HepG2 (cell line): ENCODE measurements around the gene ADGRB2. TPM values are rescaled to one million over a fixed set of nuclear protein-coding genes. Genes with fewer than 3 reads are reported as not detected.

Source experiments
- AFF4 ChIP-seq: sonication (generic); formaldehyde crosslinking; IDR thresholded peaks from 2 replicates; pipeline ENCODE4 v1.4.0; 2020; ENCODE audit warnings: missing genetic modification reagents
- CENPBD1 ChIP-seq: sonication (generic); formaldehyde crosslinking; IDR thresholded peaks from 2 replicates; pipeline ENCODE4 v1.8.0; 2022; ENCODE audit warnings: missing genetic modification reagents, low read depth, mild to moderate bottlenecking, borderline replicate concordance
- DMAP1 ChIP-seq: IDR thresholded peaks from 2 replicates; pipeline ENCODE4 v1.6.1; 2016
- FOXO4 ChIP-seq: sonication (generic); formaldehyde crosslinking; conservative IDR thresholded peaks from 2 replicates; pipeline ENCODE4 v1.8.1; 2023; ENCODE audit warnings: missing genetic modification reagents
- GTF3A ChIP-seq: sonication (generic); formaldehyde crosslinking; conservative IDR thresholded peaks from 2 replicates; pipeline ENCODE4 v1.4.0; 2020; ENCODE audit warnings: mild to moderate bottlenecking, missing genetic modification reagents
- HINFP ChIP-seq: sonication (generic); formaldehyde crosslinking; IDR thresholded peaks from 2 replicates; pipeline ENCODE4 v1.4.0; 2020; ENCODE audit warnings: low read depth, mild to moderate bottlenecking, missing genetic modification reagents
- HNRNPK ChIP-seq: fragments of 200-400 bp; formaldehyde crosslinking; IDR thresholded peaks from 2 replicates; pipeline ENCODE4 v1.6.1; 2018; ENCODE audit warnings: low read length, low read depth, moderate library complexity, mild to moderate bottlenecking; ENCODE audit not compliant: poor library complexity, severe bottlenecking
- JUND ChIP-seq: sonication (generic); formaldehyde crosslinking; IDR thresholded peaks from 2 replicates; pipeline ENCODE4 v1.8.0; 2022; ENCODE audit warnings: mild to moderate bottlenecking, missing genetic modification reagents
- MIER3 ChIP-seq: IDR thresholded peaks from 2 replicates; pipeline ENCODE4 v1.6.1; 2016; ENCODE audit warnings: missing compliant biosample characterization, borderline replicate concordance
- MTF2 ChIP-seq: sonication (generic); formaldehyde crosslinking; IDR thresholded peaks from 2 replicates; pipeline ENCODE4 v1.5.0; 2020; ENCODE audit warnings: missing genetic modification reagents, borderline replicate concordance
- NFYC ChIP-seq: IDR thresholded peaks from 2 replicates; pipeline ENCODE4 v1.6.1; 2016; ENCODE audit warnings: missing genetic modification reagents, missing compliant biosample characterization
- PCBP2 ChIP-seq: fragments of 200-400 bp; formaldehyde crosslinking; optimal IDR thresholded peaks from 2 replicates; pipeline ENCODE3; 2018; ENCODE audit warnings: low read length, low read depth; ENCODE audit not compliant: poor library complexity, severe bottlenecking
- POGZ ChIP-seq: sonication (generic); formaldehyde crosslinking; IDR thresholded peaks from 2 replicates; pipeline ENCODE4 v1.4.0; 2020; ENCODE audit warnings: mild to moderate bottlenecking, missing genetic modification reagents
- RFX5 ChIP-seq: IDR thresholded peaks from 2 replicates; pipeline ENCODE4 v1.6.1; 2011; ENCODE audit warnings: low read depth, low read length, improper control_type of control experiment
- RNF2 ChIP-seq: fragments of 450-650 bp; conservative IDR thresholded peaks from 2 replicates; pipeline ENCODE4 v1.6.1; 2016; ENCODE audit warnings: low read depth
- SAFB2 ChIP-seq: sonication (generic); formaldehyde crosslinking; IDR thresholded peaks from 2 replicates; pipeline ENCODE4 v1.5.1; 2020; ENCODE audit warnings: missing genetic modification reagents, low read depth, mild to moderate bottlenecking, borderline replicate concordance
- SALL2 ChIP-seq: sonication (generic); formaldehyde crosslinking; IDR thresholded peaks from 2 replicates; pipeline ENCODE4 v1.8.1; 2023; ENCODE audit warnings: mild to moderate bottlenecking, missing genetic modification reagents, inconsistent platforms
- SMARCC2 ChIP-seq: fragments of 450-650 bp; IDR thresholded peaks from 2 replicates; pipeline ENCODE4 v1.6.1; 2017; ENCODE audit warnings: antibody characterized with exemption, mild to moderate bottlenecking
- ZBTB7A ChIP-seq: sonication (generic); formaldehyde crosslinking; IDR thresholded peaks from 2 replicates; pipeline ENCODE4 v1.8.0; 2022; ENCODE audit warnings: mild to moderate bottlenecking, missing genetic modification reagents
- ZFP82 ChIP-seq: sonication (generic); formaldehyde crosslinking; IDR thresholded peaks from 2 replicates; pipeline ENCODE4 v1.5.1; 2020; ENCODE audit warnings: mild to moderate bottlenecking, missing genetic modification reagents, borderline replicate concordance
- ZNF251 ChIP-seq: sonication (generic); formaldehyde crosslinking; IDR thresholded peaks from 2 replicates; pipeline ENCODE4 v1.9.0; 2021; ENCODE audit warnings: mild to moderate bottlenecking, missing genetic modification reagents
- ZNF362 ChIP-seq: sonication (generic); formaldehyde crosslinking; IDR thresholded peaks from 2 replicates; pipeline ENCODE4 v1.4.0; 2020; ENCODE audit warnings: missing genetic modification reagents, mild to moderate bottlenecking, borderline replicate concordance
- ZNF776 ChIP-seq: sonication (generic); formaldehyde crosslinking; IDR thresholded peaks from 2 replicates; pipeline ENCODE4 v1.4.0; 2020; ENCODE audit warnings: mild to moderate bottlenecking, missing genetic modification reagents
- polyA plus RNA-seq, 8 experiments: library from polyadenylated mRNA; depleted of rRNA in 3 of 8; stranded (reverse) in 7 of 8; unstranded in 1 of 8; fragments of >200 nt; fragmentation: Illumina TruSeq in 4 of 8; extraction: Trizol in 4 of 8; gene quantifications; 2 replicates each; pipeline versions ENCODE4 v1.2.1 to v1.2.3, GENCODE V29; 2011 to 2016; ENCODE audit warnings: low read depth in 4 of 8, missing spikeins in 1 of 8, mixed read lengths in 1 of 8; ENCODE audit not compliant: insufficient read depth in 1 of 8
- total RNA-seq, 5 experiments: library from RNA; depleted of rRNA; stranded (reverse); fragments of >200 nt; fragmentation: Illumina TruSeq; extraction: Trizol; gene quantifications; 2 replicates each; pipeline ENCODE4 v1.2.3, GENCODE V29; 2016; ENCODE audit warnings: low read depth in 1 of 5

Gene ADGRB2
- total and polyA plus RNA-seq, 2 of the 13 experiments (the other 11 are each of a cell fraction or from before 2014, with no cell fraction given), result 0.03 to 0.09 TPM

GRCh38 chr1:31788138-31788824 is 24.1 kb upstream of the ADGRB2 start (continued):
- TF ChIP-seq ZFP82 (no peak), AFF4 (no peak), ZNF776 (CRISPR knock-in tag) (no peak), ZBTB7A (CRISPR knock-in tag) (no peak), RFX5 (peak; percentile 88; the same call in 1 of the 2 replicates), DMAP1 (CRISPR knock-in tag) (0 out of 2 replicates have a peak, but pooled peaks have one; percentile 11), HNRNPK (no peak), MIER3 (CRISPR knock-in tag) (no peak), CENPBD1 (CRISPR knock-in tag) (no peak), FOXO4 (CRISPR knock-in tag) (no peak), SAFB2 (CRISPR knock-in tag) (no peak), PCBP2 (no peak), RNF2 (no peak), GTF3A (no peak), SALL2 (CRISPR knock-in tag) (0 out of 2 replicates have a peak, but pooled peaks have one; percentile 12), HINFP (CRISPR knock-in tag) (no peak), ZNF251 (no peak), MTF2 (CRISPR knock-in tag) (no peak), POGZ (CRISPR knock-in tag) (no peak), NFYC (no peak), ZNF362 (CRISPR knock-in tag) (no peak), JUND (CRISPR knock-in tag) (no peak), SMARCC2 (no peak)
